ENCODE data around the gene CES2.

Gene CES2

GRCh38 chr16:66918803-66919568 lies 16.3 kb upstream of the CES2 start, which contains the start of gene CDH16:
Gene CDH16, minus strand, starts transcription at chr16:66918885. Its CDS starts 820 bp downstream, at chr16:66918065.
- DNase-seq (ENCODE audit: low read depth) = no peak

- no peak for DNase-seq (ENCODE audit: low read depth)
Observed at GRCh38 chr16:66919569-66920298, 15.6 kb upstream of the CES2 start.

GRCh38 chr16:66920299-66920590 lies 15.1 kb upstream of the CES2 start:
- no peak for DNase-seq (ENCODE audit: low read depth)

- no peak for DNase-seq (ENCODE audit: low read depth)
Observed at GRCh38 chr16:66920924-66921680, 14.2 kb upstream of the CES2 start.

GRCh38 chr16:66921729-66922450 lies 13.4 kb upstream of the CES2 start:
- DNase-seq (ENCODE audit: low read depth) = no peak

GRCh38 chr16:66923247-66923731 lies 12.0 kb upstream of the CES2 start:
- DNase-seq (ENCODE audit: low read depth) = no peak

GRCh38 chr16:66923866-66924265 lies 11.4 kb upstream of the CES2 start:
- DNase-seq (ENCODE audit: low read depth) = no peak

- DNase-seq (ENCODE audit: low read depth) = peak; percentile 18
Observed at GRCh38 chr16:66924527-66925321, 10.6 kb upstream of the CES2 start.

GRCh38 chr16:66925322-66925840 lies 9.9 kb upstream of the CES2 start, which contains the start of gene RRAD:
Gene RRAD, minus strand, starts transcription at chr16:66925535. Its CDS starts 356 bp downstream, at chr16:66925179.
- no peak for DNase-seq (ENCODE audit: low read depth)

- DNase-seq (ENCODE audit: low read depth) = no peak
Observed at GRCh38 chr16:66926171-66926947, 9.0 kb upstream of the CES2 start.

GRCh38 chr16:66926961-66927436 lies 8.3 kb upstream of the CES2 start:
- no peak for DNase-seq (ENCODE audit: low read depth)

- no peak for DNase-seq (ENCODE audit: low read depth)
Observed at GRCh38 chr16:66927918-66928649, 7.2 kb upstream of the CES2 start.

GRCh38 chr16:66928702-66929388 lies 6.5 kb upstream of the CES2 start:
- DNase-seq (ENCODE audit: low read depth) = no peak

- no peak for DNase-seq (ENCODE audit: low read depth)
Observed at GRCh38 chr16:66930189-66930588, 5.1 kb upstream of the CES2 start.

GRCh38 chr16:66931665-66932064 lies 3.7 kb upstream of the CES2 start:
- DNase-seq (ENCODE audit: low read depth) = no peak

GRCh38 chr16:66932076-66932475 lies 3.2 kb upstream of the CES2 start:
- no peak for DNase-seq (ENCODE audit: low read depth)

- no peak for DNase-seq (ENCODE audit: low read depth)
Observed at GRCh38 chr16:66933776-66934137, 1.6 kb upstream of the CES2 start.

GRCh38 chr16:66934138-66934838 lies 1.0 kb upstream of the CES2 start, which contains the start of gene CIAO2B:
Gene CIAO2B, minus strand, starts transcription at chr16:66934402. Its CDS starts 38 bp downstream, at chr16:66934364.
- peak; percentile 82 for DNase-seq (ENCODE audit: low read depth)

Data from activated T-helper 1 cell treated with Interleukin-2 at 50 U/mL for 16 hours (primary cell).